ENCODE measurements around the gene CPVL.

Gene CPVL

DNA sequence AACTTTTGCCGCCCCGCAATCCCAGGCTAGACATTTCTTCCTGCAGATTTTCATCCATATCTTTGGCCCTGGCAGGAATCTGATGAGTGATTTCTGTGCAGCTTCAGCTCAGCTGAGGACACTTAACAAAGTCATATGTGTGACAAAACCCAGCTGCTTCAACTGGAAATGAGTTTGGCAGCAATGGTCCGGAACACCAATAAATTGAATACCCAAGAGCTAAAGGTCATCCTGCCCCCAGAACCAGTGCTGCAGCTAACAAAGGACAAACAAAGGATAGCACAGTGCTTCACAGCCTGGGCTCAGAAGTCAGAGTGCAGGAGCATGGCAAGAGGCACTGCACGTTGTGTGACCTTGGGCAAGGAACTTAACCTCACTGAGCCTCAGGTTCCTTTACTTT is 148.2 kb downstream of the CPVL start:
- DNase-seq = no peak

DNA sequence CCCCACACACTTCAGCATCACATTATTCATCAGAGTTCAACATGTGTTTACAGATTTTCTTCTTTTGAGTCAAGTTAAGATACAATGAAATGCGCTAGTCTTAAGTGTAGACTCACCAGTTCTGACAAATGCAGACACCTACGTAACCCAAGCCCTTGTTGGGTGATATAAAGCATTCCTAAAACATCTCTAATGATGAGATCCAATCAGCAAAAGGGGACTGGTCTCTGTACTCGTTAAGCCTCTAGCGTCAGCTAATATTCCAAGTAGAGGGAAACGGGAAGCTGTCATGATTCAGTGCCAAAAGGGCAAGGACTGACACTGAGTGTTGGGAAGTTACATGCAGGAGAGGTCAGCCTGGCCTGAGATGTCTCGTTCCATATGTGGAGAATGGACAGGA is 149.5 kb downstream of the CPVL start:
- DNase-seq = no peak

DNA sequence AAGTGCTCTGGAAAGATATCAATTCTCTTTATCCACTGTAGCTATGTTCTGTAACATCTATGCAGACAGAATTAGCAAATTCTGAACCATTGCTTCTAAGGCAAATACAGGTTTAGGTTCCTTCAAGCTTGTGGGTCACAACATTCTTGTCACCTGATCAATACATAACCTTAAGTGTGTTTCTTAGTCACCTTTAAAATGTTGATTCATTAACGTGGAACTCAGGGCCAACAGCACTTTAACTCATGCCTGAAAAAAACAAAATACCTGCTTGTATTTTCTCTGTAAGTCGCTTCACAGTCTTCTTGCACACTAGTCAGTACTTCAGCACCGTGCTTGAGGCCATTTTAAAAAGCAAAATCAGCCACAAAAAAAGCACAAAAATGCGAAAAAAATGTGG is 153.0 kb downstream of the CPVL start:
- DNase-seq = no peak

DNA sequence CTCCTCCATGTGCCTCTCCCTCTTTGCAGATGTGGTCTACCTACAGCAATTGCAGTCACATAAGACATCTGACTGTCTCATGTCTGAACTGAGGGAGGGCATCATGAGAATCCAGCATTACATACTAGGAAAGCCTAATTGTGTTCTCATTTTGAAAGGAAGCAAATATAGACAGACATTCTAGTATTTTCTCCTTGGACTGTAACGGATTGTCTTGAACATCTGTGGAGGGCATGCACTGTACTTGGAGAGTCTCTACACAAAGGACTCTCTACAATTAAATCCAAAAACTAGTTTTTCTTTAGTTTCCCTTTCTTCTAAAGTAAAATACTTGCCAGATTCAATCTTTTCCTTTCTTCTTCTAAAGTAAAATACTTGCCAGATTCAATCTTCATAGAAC is 153.5 kb downstream of the CPVL start:
- no peak for DNase-seq

GRCh38 chr7:28990200-28990960 is 156.0 kb downstream of the CPVL start:
- DNase-seq = no peak

DNA sequence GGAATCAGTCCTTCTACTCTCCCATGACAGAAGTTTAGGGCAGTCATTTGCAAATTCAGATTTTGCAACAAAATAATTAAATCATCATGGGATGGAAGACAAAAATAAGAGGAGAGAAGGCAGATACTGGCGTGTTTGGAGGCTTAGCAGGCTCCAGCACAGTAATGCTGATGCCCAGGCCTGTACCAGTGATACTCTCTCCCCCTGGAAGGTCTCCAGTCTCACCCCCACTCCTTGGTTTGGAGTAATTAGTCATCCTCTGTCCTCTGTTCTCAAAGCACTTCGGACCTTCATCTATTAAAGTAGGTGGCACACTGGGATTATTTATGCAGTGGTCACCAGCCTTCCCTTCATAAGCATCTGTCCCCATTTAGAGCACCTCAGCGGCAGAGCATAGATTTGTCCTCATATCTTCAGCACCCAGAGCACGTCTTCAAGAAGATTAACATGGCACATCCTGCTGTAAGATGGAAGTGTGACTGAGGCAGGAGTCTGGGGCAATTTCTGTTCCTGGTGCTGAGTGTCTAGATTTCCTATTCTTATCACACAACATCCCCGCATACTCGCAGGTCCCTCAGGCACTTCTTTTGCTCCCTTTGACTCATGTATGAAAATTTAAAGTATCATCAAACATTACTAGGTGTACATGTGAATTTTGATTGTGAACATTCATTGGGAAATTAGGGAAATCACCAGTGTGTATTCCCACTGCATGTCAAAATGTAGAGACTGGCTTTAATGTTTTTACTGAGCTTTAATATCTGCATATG is 156.9 kb downstream of the CPVL start:
- no peak for DNase-seq

- peak; percentile 46 for DNase-seq
Observed at GRCh38 chr7:28988810-28989209, 157.5 kb downstream of the CPVL start.

- no peak for DNase-seq
Observed at GRCh38 chr7:28988091-28988490, 158.2 kb downstream of the CPVL start.

DNA sequence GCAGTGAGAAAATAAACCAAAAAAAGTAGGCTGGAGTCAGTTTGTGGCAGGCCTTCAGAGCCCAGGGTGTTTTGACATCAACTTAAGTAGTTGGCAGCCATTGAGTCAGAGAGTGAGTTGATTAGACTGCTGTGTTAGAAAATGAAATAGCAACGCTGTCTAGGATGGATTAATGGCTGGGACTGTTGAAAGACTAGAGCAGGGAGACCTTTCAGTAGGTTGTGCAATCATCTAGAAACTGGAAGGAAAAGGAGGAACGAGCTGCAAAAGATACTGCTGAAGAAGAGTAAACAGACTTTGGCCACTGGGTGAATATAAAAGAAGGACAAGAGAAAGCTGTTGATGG is 159.6 kb downstream of the CPVL start:
- DNase-seq = no peak

- no peak for DNase-seq
Observed at GRCh38 chr7:28986028-28986764, 160.1 kb downstream of the CPVL start.

DNA sequence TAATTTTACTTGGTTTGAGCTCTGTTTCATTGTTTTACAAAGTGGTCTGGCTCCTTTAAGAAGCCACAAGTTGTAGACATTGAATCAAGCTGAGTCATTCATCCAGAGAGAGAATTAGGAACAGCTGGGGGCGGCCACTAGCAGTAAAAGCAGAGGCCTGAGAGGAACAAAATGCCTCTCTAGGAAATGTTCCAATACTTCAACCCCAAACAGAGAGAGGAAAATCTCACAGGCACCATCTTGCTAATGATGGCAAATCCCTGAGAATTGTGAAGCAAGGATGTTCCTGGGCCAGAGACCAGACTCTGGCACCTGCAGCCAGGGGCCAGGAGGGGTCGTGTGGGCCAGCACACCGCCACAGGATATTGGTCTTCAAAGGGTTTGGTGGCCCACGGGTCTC is 161.7 kb downstream of the CPVL start:
- peak; percentile 31 for DNase-seq

- DNase-seq = no peak
Observed at GRCh38 chr7:28984217-28984616, 162.1 kb downstream of the CPVL start.

GRCh38 chr7:28983396-28984190 is 162.7 kb downstream of the CPVL start:
- DNase-seq = no peak

GRCh38 chr7:28981161-28981465 is 165.2 kb downstream of the CPVL start:
- no peak for DNase-seq

- no peak for DNase-seq
Observed at GRCh38 chr7:28980451-28981160, 165.7 kb downstream of the CPVL start.

GRCh38 chr7:28979776-28980175 is 166.6 kb downstream of the CPVL start:
- DNase-seq = no peak

DNA sequence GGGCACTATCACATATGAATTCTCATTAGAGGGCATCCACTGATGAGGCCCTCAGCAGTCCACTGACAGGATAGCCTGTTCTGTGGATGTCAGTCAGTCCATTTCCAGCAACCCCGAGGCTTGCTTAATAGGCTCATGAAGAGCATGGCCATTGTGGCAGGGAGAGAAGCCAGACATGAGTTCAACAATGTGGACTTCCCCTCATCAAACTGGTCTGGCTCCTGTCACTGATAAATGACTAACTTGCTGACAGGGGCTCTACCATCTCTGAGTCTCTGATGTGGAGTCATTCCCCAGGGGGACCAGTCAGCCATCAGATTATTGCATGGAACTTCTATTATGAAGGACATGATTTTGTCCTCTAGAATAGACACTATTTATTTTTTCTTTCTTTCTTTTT is 168.5 kb downstream of the CPVL start:
- no peak for DNase-seq

DNA sequence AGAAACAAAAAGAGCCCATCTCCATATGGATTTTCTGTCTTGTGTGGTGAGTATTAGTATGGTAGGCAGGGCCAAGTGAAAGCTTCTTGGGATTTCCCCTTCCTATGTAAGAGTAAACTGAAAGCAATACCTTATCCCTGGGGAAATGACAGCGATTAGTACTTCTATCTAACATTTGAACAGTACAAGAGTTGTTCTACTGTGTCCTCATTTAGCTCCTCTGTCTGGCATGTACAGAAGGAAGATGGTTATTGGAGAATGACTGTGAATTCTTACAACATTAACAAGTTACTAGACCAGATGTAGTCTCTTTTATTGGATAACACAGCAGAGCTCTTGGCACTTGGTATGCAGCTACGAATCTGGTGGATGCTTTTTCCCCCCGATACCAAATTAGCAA is 170.3 kb downstream of the CPVL start:
- DNase-seq = no peak

GRCh38 chr7:28973591-28973990 is 172.7 kb downstream of the CPVL start:
- DNase-seq = no peak

- DNase-seq = no peak
Observed at GRCh38 chr7:28964056-28964455, 182.3 kb downstream of the CPVL start.

DNA sequence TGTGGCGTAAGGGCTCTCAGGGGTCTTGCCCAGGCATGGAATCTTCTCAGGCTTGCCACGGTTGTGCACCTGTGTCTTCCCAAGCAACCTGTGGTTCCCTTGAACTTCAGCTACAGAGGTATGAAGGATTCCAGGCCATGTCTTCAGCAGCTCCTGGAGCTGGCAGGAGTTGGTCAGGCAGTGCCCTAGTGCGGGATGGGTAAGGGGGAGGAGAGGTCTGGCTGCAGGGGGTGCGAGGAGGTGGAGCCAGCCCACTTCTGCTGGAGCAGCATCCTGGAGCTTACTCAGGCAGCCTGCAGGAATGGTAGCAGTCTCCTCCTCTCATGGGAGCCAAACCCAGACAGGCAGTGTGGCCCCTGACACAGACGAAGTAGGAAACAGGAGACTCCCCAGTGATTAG is 184.4 kb downstream of the CPVL start:
- DNase-seq = no peak

GRCh38 chr7:28960071-28960840 is 186.1 kb downstream of the CPVL start:
- DNase-seq = no peak
